Kidney (tissue), 14 donors: ENCODE data around the gene ANKS1B. TPM values are rescaled to one million over a fixed set of nuclear protein-coding genes. Genes with fewer than 3 reads are reported as not detected.

Experiments used
- DNase-seq, 5 donors: peaks; one replicate each; pipeline ENCODE4 v3.0.0-alpha.2; 2013 to 2020
- FAIRE-seq: peaks from 2 replicates; lab custom pipeline; 2012; peaks lifted over from hg19 to GRCh38; lab: Jason Lieb, UNC
- H3K27ac ChIP-seq, 2 donors: one replicate each; pipeline ENCODE4 v1.7.0; 2013; ENCODE audit warnings: low read depth in 2 of 2, low read length in 2 of 2, inconsistent platforms in 1 of 2
- H3K27me3 ChIP-seq: one replicate; pipeline ENCODE4 v1.7.1; 2013; ENCODE audit warnings: low read length, inconsistent platforms; ENCODE audit not compliant: control insufficient read depth, insufficient read depth
- H3K36me3 ChIP-seq, 3 donors: one replicate each; pipeline versions ENCODE4 v1.7.0 to v1.7.1; 2013; ENCODE audit warnings: low read length in 3 of 3, control low read depth in 1 of 3, inconsistent platforms in 1 of 3; ENCODE audit not compliant: insufficient read depth in 3 of 3, control insufficient read depth in 2 of 3
- H3K4me1 ChIP-seq, 3 donors: one replicate each; pipeline versions ENCODE4 v1.7.0 to v1.7.1; 2013; ENCODE audit warnings: low read length in 3 of 3, inconsistent platforms in 1 of 3, low read depth in 1 of 3; ENCODE audit not compliant: control insufficient read depth in 2 of 3, insufficient read depth in 2 of 3
- H3K4me3 ChIP-seq, 3 donors: one replicate each; pipeline versions ENCODE4 v1.7.0 to v1.8.1; 2013; ENCODE audit warnings: low read length in 3 of 3, control low read depth in 1 of 3, inconsistent platforms in 1 of 3
- H3K9ac ChIP-seq, 3 donors: one replicate each; pipeline versions ENCODE4 v1.7.0 to v1.7.1; 2013; ENCODE audit warnings: low read length in 3 of 3, control low read depth in 1 of 3, inconsistent platforms in 1 of 3
- H3K9me3 ChIP-seq, 3 donors: one replicate each; pipeline versions ENCODE4 v1.7.0 to v1.7.1; 2013; ENCODE audit warnings: low read length in 3 of 3, control low read depth in 1 of 3, inconsistent platforms in 1 of 3; ENCODE audit not compliant: control insufficient read depth in 2 of 3, insufficient read depth in 1 of 3
- intact Hi-C: fragments of 100-400 bp; cut with DNase I; formaldehyde crosslinking; loops from one replicate; pipeline ENCODE4 v1.11.1; 2022
- polyA plus RNA-seq: library from polyadenylated mRNA; stranded (reverse); fragments of 350-450 nt; fragmentation: Illumina TruSeq; extraction: RNeasy Lipid Tissue Mini Kit (QIAGEN cat#74804); gene quantifications from one replicate; pipeline ENCODE4 v1.2.3, GENCODE V29; 2014; ENCODE audit warnings: low read depth, low replicate concordance; ENCODE audit not compliant: insufficient read depth
- total RNA-seq: library from RNA; stranded (reverse); fragmentation: NEBNext Ultra II Directional; extraction: Animal tissue kit (Norgen Biotek cat#: 25700); gene quantifications from one replicate; pipeline ENCODE4 v1.2.1, GENCODE V29; 2021
- TF ChIP-seq, protein P1 (sequence below): IDR thresholded peaks from 3 replicates; pipeline ENCODE4 v1.5.1; 2012; ENCODE audit warnings: mild to moderate bottlenecking, moderate library complexity, borderline replicate concordance; ENCODE audit not compliant: insufficient read depth; ENCODE audit errors: extremely low read depth
- donor health status: control.
- donor health status: control.
- donor health status: control.
- donor health status: control.
- donor health status: control.
- donor health status: DM: yes; HTN: yes; CAD: no.
- donor health status: Normal renal cell carcinoma (clear cell type).

ANKS1B gene
- total and polyA plus RNA-seq, 2 donors from 2014 or later, result 1.7 to 5.8 TPM

DNA sequence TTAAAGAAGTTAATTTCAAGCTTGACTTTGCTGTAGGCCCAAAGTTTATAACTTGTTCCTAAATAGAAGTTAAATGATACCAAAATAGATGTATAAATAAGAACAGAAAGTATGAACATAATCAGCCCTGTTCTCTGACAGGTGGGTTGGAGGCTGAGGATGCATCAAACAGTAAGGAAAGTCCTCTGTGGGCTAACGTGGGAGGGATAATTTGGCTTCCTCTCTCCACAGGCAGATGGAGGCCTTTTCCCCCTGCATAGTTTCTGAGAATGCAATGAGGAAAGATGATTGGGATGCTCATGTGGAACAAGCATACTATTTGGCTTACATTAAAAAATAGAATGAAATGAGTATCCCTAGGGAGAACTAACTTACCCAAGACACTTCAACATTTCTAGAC, 280.7 kb downstream of the ANKS1B start:
- no peaks in the 10 kb centered on the region for H3K9me3 ChIP-seq
- no peak overlapping the region for H3K4me3 ChIP-seq
- DNase-seq (no peak), FAIRE-seq (no peak)
- intact Hi-C loops, result no loop called here
- no peaks in the 10 kb centered on the region for H3K36me3 ChIP-seq
- no peak overlapping the region for H3K27ac ChIP-seq
- no peaks in the 10 kb centered on the region for H3K27me3 ChIP-seq
- no peak overlapping the region for H3K9ac ChIP-seq
- no peaks in the 10 kb centered on the region for H3K4me1 ChIP-seq
- TF ChIP-seq, protein P1, sequence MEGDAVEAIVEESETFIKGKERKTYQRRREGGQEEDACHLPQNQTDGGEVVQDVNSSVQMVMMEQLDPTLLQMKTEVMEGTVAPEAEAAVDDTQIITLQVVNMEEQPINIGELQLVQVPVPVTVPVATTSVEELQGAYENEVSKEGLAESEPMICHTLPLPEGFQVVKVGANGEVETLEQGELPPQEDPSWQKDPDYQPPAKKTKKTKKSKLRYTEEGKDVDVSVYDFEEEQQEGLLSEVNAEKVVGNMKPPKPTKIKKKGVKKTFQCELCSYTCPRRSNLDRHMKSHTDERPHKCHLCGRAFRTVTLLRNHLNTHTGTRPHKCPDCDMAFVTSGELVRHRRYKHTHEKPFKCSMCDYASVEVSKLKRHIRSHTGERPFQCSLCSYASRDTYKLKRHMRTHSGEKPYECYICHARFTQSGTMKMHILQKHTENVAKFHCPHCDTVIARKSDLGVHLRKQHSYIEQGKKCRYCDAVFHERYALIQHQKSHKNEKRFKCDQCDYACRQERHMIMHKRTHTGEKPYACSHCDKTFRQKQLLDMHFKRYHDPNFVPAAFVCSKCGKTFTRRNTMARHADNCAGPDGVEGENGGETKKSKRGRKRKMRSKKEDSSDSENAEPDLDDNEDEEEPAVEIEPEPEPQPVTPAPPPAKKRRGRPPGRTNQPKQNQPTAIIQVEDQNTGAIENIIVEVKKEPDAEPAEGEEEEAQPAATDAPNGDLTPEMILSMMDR, result no peak

DNA sequence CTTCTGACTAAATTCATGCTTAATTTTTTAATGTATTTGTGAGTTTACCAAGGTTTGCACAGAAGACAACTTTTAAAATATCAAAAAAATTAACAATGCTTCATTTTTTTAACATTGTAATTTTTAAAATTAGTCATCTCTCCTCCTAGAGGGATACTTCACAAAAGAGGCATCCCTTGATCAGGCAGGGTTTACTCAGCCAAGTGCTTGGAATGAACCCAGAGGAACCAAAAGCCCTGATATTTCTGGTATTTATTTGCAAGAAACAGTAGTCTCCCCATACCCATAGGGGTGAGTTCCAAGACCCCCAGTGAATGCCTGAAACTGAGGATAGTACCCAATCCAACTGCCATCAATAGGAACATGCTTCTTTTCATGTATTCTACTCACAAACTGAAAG, 284.7 kb downstream of the ANKS1B start:
- no peaks in the 10 kb centered on the region for H3K27me3 ChIP-seq
- no peak overlapping the region for H3K27ac ChIP-seq
- H3K36me3 ChIP-seq, result no peaks in the 10 kb centered on the region
- intact Hi-C loops, result no loop called here
- H3K4me1 ChIP-seq, result no peaks in the 10 kb centered on the region
- TF ChIP-seq, protein P1, result no peak
- no peak overlapping the region for H3K9ac ChIP-seq
- DNase-seq (no peak), FAIRE-seq (no peak)
- H3K9me3 ChIP-seq, result no peaks in the 10 kb centered on the region
- no peak overlapping the region for H3K4me3 ChIP-seq

DNA sequence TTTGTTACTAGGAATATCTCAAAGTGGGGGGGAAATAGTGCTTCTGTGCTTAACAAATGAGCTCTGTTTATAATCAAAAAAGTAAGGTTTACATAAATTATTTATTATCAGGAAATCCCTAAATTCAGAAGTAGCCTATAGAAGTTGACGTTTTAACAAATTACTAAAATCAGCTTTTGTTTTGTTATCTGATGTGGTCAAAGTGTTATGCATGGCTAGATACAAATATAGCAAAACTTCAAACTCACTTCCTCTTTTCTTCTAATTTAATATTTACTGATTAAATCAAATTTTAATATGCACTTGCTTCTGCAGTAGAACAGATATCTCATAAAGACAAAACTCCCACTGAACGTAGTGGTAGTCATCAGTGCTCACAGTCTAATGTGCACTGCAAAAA, 289.7 kb downstream of the ANKS1B start:
- Histone ChIP-seq H3K4me1 (no peaks in the 10 kb centered on the region), H3K9me3 (no peaks in the 10 kb centered on the region), H3K4me3 (no peak overlapping the region), H3K27ac (no peak overlapping the region), H3K27me3 (no peaks in the 10 kb centered on the region), H3K9ac (no peak overlapping the region), H3K36me3 (no peaks in the 10 kb centered on the region)
- no peak for DNase-seq
- intact Hi-C loops, result no loop called here
- TF ChIP-seq, protein P1, result no peak
- FAIRE-seq, result no peak

DNA sequence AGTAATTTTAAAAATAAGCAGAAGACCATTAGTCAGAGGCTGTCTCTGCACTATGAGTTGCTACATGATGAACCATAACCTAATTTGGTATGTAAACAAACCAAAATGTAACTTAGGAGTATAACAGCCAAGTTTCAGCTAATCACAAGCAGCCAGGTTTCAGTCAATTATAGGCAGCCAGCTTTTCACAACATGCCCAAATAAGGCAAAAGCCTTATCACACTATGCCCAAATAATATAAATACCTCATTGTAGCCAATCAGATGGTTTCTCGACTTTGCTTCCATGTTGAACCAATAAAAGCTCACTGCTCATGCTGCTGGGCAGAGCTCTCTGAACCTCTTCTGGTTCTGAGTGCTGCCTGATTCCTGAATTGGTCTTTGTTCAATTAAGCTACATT, 298.6 kb downstream of the ANKS1B start:
- intact Hi-C loops, result no loop called here
- Histone ChIP-seq H3K9me3 (peaks cover 0 to 4% (median 0%) of the 10 kb centered on the region in 3 donors), H3K9ac (no peak overlapping the region), H3K36me3 (no peaks in the 10 kb centered on the region), H3K27ac (no peak overlapping the region), H3K4me3 (no peak overlapping the region), H3K4me1 (no peaks in the 10 kb centered on the region), H3K27me3 (no peaks in the 10 kb centered on the region)
- TF ChIP-seq, protein P1, result no peak
- DNase-seq (no peak), FAIRE-seq (no peak)
